Smooth muscle cell (in vitro differentiated cells): ENCODE results near the gene PCIF1. TPM values are rescaled to one million over a fixed set of nuclear protein-coding genes. Genes with fewer than 3 reads are reported as not detected.
A peak's percentile ranks its signal among the peaks of the same experiment; 100 is the strongest.

Experiments
- DNase-seq: peaks from one replicate; lab custom pipeline; 2025; ENCODE audit not compliant: unreplicated experiment; lab: John Stamatoyannopoulos, UW
- H2AFZ ChIP-seq: fragments of 200-600 bp; sonication (generic); 2 replicates; pipeline ENCODE4 v1.6.0; 2016; ENCODE audit warnings: antibody characterized with exemption, low read depth, mild to moderate bottlenecking
- H3F3A ChIP-seq: fragments of 200-600 bp; sonication (generic); 2 replicates; pipeline ENCODE4 v1.6.0; 2017; ENCODE audit warnings: antibody characterized with exemption, low read depth
- H3K27ac ChIP-seq: fragments of 200-600 bp; sonication (generic); 2 replicates; pipeline ENCODE4 v1.5.1; 2016; ENCODE audit warnings: low read depth, mild to moderate bottlenecking
- H3K27me3 ChIP-seq: fragments of 200-600 bp; sonication (generic); 2 replicates; pipeline ENCODE4 v1.6.1; 2016; ENCODE audit warnings: low read depth, mild to moderate bottlenecking
- H3K36me3 ChIP-seq: fragments of 200-600 bp; sonication (generic); 2 replicates; pipeline ENCODE4 v1.5.1; 2016; ENCODE audit warnings: low read depth
- H3K4me1 ChIP-seq: fragments of 200-600 bp; sonication (generic); 2 replicates; pipeline ENCODE4 v1.5.1; 2016; ENCODE audit warnings: low read depth
- H3K4me2 ChIP-seq: fragments of 200-600 bp; sonication (generic); 2 replicates; pipeline ENCODE4 v1.6.0; 2016; ENCODE audit warnings: mild to moderate bottlenecking
- H3K4me3 ChIP-seq: fragments of 200-600 bp; sonication (generic); 2 replicates; pipeline ENCODE4 v1.5.1; 2016; ENCODE audit warnings: mild to moderate bottlenecking
- H3K79me2 ChIP-seq: fragments of 200-600 bp; sonication (generic); 2 replicates; pipeline ENCODE4 v1.6.0; 2016; ENCODE audit warnings: low read depth, mild to moderate bottlenecking
- H3K9ac ChIP-seq: fragments of 200-600 bp; sonication (generic); 2 replicates; pipeline ENCODE4 v1.6.0; 2016; ENCODE audit warnings: low read depth
- H3K9me3 ChIP-seq: fragments of 200-600 bp; sonication (generic); replicated peaks from 2 replicates; pipeline ENCODE4 v1.5.1; 2016; ENCODE audit warnings: low read depth
- H4K20me1 ChIP-seq: fragments of 200-600 bp; sonication (generic); 2 replicates; pipeline ENCODE4 v1.6.0; 2016; ENCODE audit warnings: low read depth
- CTCF ChIP-seq: fragments of 200-600 bp; sonication (generic); IDR thresholded peaks from 2 replicates; pipeline ENCODE4 v1.5.1; 2017; ENCODE audit warnings: borderline replicate concordance, mild to moderate bottlenecking, antibody characterized with exemption; ENCODE audit not compliant: insufficient read depth, poor library complexity, severe bottlenecking
- WGBS: methylation state at CpG from one replicate; pipeline ENCODE4 v1.1.7; 2016; ENCODE audit warnings: low lambda C conversion rate; 5-methylcytosine and 5-hydroxymethylcytosine counted together
- polyA plus RNA-seq: library from polyadenylated mRNA; unstranded; fragments of >200 nt; fragmentation: Nextera tagmentation; extraction: Ambion mirVana; gene quantifications from 2 replicates; pipeline ENCODE4 v1.2.1, GENCODE V29; 2016
- total RNA-seq: library from RNA; depleted of rRNA; stranded (reverse); fragments of >200 nt; gene quantifications from 2 replicates; pipeline ENCODE4 v1.2.3, GENCODE V29; 2014

PCIF1 gene
- total and polyA plus RNA-seq, 2 experiments from 2014 or later, result 13.5 to 38.9 TPM

DNA sequence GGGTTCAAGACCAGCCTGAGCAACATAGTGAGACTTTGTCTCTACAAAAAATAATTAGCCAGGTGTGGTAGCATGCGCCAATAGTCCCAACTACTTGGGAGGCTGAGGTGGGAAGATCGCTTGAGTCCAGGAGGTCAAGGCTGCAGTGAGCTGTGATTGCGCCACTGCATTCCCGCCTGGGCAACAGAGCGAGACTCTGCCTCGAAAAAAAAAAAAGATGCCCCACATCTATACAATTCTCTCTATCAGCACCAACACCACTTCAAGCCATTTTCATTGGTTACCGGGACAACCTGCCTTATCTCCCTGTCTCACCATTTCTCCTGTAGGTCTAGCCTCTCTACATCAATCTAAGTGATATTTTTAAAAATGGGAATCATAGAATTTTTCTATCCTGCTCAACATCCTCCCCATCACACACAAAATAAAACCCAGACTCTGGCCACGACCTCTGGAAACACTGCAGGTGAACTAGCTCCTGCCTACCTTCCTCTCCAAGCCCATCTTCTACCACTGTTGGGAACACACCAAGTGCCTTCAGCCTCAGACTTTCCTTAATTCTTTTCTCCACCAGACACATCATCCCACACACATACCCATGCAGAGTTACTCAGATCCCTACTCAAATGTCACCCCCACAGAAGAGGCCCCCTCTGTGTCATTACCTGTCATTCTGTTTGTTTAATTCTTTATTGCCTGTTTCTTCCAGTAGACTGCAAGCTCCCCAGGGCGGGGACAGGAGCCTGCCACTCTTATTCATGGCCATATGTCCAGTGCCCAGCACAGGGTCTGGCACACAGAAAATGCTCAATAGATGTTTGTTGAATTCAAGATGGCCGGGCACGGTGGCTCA is 12.9 kb upstream of the PCIF1 start:
- Histone ChIP-seq H3K9me3 (no peaks in the 10 kb centered on the region), H3K79me2 (no peaks in the 10 kb centered on the region), H2AFZ (no peak overlapping the region), H3K27me3 (no peaks in the 10 kb centered on the region), H3K36me3 (no peaks in the 10 kb centered on the region), H3K27ac (peak overlapping the region; percentile 94), H3K4me2 (peak overlapping the region; percentile 41), H3K4me3 (no peak overlapping the region), H4K20me1 (no peaks in the 10 kb centered on the region), H3F3A (peaks cover 36% of the 10 kb centered on the region), H3K9ac (no peak overlapping the region), H3K4me1 (peaks cover 27% of the 10 kb centered on the region)
- no peak for DNase-seq
- TF ChIP-seq CTCF, result no peak
- WGBS, result 84% methylated on average over 11 of the region's 11 CpGs

DNA sequence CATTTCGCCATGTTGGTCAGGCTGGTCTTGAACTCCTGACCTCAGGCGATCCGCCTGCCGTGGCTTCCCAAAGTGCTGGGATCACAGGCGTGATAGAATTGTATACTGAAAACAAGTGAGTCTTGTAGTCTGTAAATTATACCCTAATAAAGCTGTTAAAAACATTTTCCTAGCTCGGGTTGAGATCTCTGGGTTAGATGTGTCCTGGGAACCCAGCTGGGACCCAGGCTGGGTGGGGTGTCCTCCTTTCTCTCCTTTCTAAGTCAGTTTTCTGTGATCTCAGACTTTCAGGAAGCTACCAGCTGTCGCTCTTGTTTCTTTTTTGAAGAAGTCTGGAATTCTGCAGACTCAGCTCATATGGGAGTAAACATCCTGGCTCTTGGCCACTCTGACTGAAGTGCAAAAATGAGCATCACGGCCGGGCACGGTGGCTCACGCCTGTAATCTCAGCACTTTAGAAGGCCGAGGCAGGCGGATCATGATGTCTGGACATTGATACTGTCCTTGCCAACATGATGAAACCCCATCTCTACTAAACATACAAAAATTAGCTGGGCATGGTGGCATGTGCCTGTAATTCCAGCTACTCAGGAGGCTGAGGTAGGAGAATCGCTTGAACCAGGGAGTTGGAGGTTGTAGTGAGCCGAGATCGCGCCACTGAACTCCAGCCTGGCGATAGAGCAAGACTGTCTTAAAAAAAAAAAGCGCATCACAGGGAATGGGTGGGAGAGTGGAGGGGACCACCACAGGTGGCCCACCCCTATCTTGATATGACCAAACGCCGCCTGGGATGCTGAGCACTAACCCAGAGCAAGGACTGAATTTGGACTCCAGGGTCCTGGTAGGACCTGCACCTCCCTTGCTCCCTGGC is 9.9 kb upstream of the PCIF1 start:
- H3K79me2 ChIP-seq, result no peaks in the 10 kb centered on the region
- H3K36me3 ChIP-seq, result no peaks in the 10 kb centered on the region
- no peak for TF ChIP-seq CTCF
- DNase-seq, result no peak
- no peak overlapping the region for H3K9ac ChIP-seq
- peak overlapping the region; percentile 75 for H3K27ac ChIP-seq
- H4K20me1 ChIP-seq, result no peaks in the 10 kb centered on the region
- peaks cover 34% of the 10 kb centered on the region for H3F3A ChIP-seq
- peak overlapping the region; percentile 71 for H3K4me2 ChIP-seq
- H2AFZ ChIP-seq, result no peak overlapping the region
- no peaks in the 10 kb centered on the region for H3K27me3 ChIP-seq
- peaks cover 23% of the 10 kb centered on the region for H3K4me1 ChIP-seq
- WGBS, result 56% methylated on average over 21 of the region's 21 CpGs
- no peak overlapping the region for H3K4me3 ChIP-seq
- H3K9me3 ChIP-seq, result no peaks in the 10 kb centered on the region

GRCh38 chr20:45925821-45926506 is 8.5 kb upstream of the PCIF1 start:
- Histone ChIP-seq H3K4me3 (no peak overlapping the region), H3K27me3 (no peaks in the 10 kb centered on the region), H3K9ac (no peak overlapping the region), H3K79me2 (no peaks in the 10 kb centered on the region), H3K9me3 (no peaks in the 10 kb centered on the region), H3K36me3 (no peaks in the 10 kb centered on the region), H4K20me1 (no peaks in the 10 kb centered on the region), H3K4me1 (peaks cover 16% of the 10 kb centered on the region), H3K27ac (no peak overlapping the region), H3F3A (peaks cover 30% of the 10 kb centered on the region), H3K4me2 (no peak overlapping the region), H2AFZ (no peak overlapping the region)
- TF ChIP-seq CTCF, result no peak
- WGBS, result 83% methylated on average over 9 of the region's 9 CpGs
- no peak for DNase-seq
